Astrocyte (in vitro differentiated cells and primary cell): ENCODE measurements around the gene NBEAL1. TPM values are rescaled to one million over a fixed set of nuclear protein-coding genes. Genes with fewer than 3 reads are reported as not detected.
"Not testable (repeated sequence)": the region's sequence is repeated elsewhere in the genome, so short reads cannot be mapped to it uniquely, and the experiment has no call there.

Experiments
- DNase-seq: peaks from one replicate; pipeline ENCODE4 v3.0.0-alpha.2; 2010; ENCODE audit warnings: low read depth
- FAIRE-seq: peaks from 2 replicates; lab custom pipeline; 2011; peaks lifted over from hg19 to GRCh38; lab: Jason Lieb, UNC
- H2AFZ ChIP-seq: 2 replicates; pipeline ENCODE4 v1.6.0; 2012; ENCODE audit warnings: low read depth, low read length, inconsistent platforms
- H3K27ac ChIP-seq: 2 replicates; pipeline ENCODE4 v1.5.1; 2011; ENCODE audit warnings: low read depth, low read length, inconsistent platforms
- H3K27me3 ChIP-seq: 2 replicates; pipeline ENCODE4 v1.6.0; 2011; ENCODE audit warnings: low read length, inconsistent platforms; ENCODE audit not compliant: insufficient read depth
- H3K36me3 ChIP-seq: 2 replicates; pipeline ENCODE4 v1.5.1; 2011; ENCODE audit warnings: low read length, inconsistent platforms; ENCODE audit not compliant: insufficient read depth
- H3K4me1 ChIP-seq: 2 replicates; pipeline ENCODE4 v1.5.1; 2011; ENCODE audit warnings: low read length, inconsistent platforms; ENCODE audit not compliant: insufficient read depth
- H3K4me2 ChIP-seq: 2 replicates; pipeline ENCODE4 v1.6.0; 2012; ENCODE audit warnings: low read length, inconsistent platforms
- H3K4me3 ChIP-seq: 2 replicates; pipeline ENCODE4 v1.5.1; 2011; ENCODE audit warnings: low read depth, mild to moderate bottlenecking, low read length, inconsistent platforms; ENCODE audit not compliant: insufficient read depth
- H3K79me2 ChIP-seq: 2 replicates; pipeline ENCODE4 v1.6.0; 2012; ENCODE audit warnings: mild to moderate bottlenecking, low read length, inconsistent platforms; ENCODE audit not compliant: insufficient read depth
- H3K9ac ChIP-seq: 2 replicates; pipeline ENCODE4 v1.6.0; 2012; ENCODE audit warnings: mild to moderate bottlenecking, low read length, inconsistent platforms
- H3K9me3 ChIP-seq: 2 replicates; pipeline ENCODE4 v1.5.1; 2012; ENCODE audit warnings: low read depth, mild to moderate bottlenecking, low read length, inconsistent platforms; ENCODE audit not compliant: insufficient read depth
- H4K20me1 ChIP-seq: 2 replicates; pipeline ENCODE4 v1.6.0; 2012; ENCODE audit warnings: low read length, inconsistent platforms; ENCODE audit not compliant: insufficient read depth
- H3K27ac Mint-ChIP-seq: one replicate; pipeline ENCODE4 v1.8.0; 2021; ENCODE audit warnings: mild to moderate bottlenecking, mixed read lengths; ENCODE audit not compliant: unreplicated experiment
- H3K27me3 Mint-ChIP-seq: one replicate; pipeline ENCODE4 v1.8.0; 2021; ENCODE audit warnings: low read depth, mixed read lengths; ENCODE audit not compliant: unreplicated experiment
- H3K36me3 Mint-ChIP-seq: one replicate; pipeline ENCODE4 v1.8.0; 2021; ENCODE audit warnings: low read depth, mixed read lengths; ENCODE audit not compliant: unreplicated experiment
- H3K4me1 Mint-ChIP-seq: one replicate; pipeline ENCODE4 v1.8.0; 2021; ENCODE audit warnings: low read depth, mixed read lengths; ENCODE audit not compliant: unreplicated experiment
- H3K4me3 Mint-ChIP-seq: one replicate; pipeline ENCODE4 v1.8.0; 2021; ENCODE audit warnings: mild to moderate bottlenecking, moderate library complexity, mixed read lengths; ENCODE audit not compliant: unreplicated experiment
- H3K9me3 Mint-ChIP-seq: one replicate; pipeline ENCODE4 v1.8.0; 2021; ENCODE audit warnings: mild to moderate bottlenecking, mixed read lengths; ENCODE audit not compliant: unreplicated experiment
- EZH2 ChIP-seq: IDR thresholded peaks from 2 replicates; pipeline ENCODE4 v1.6.1; 2012; ENCODE audit warnings: mild to moderate bottlenecking, low read length, inconsistent platforms; ENCODE audit not compliant: insufficient read depth
- total RNA-seq: library from RNA; stranded (reverse); gene quantifications from 2 replicates; pipeline ENCODE4 v1.2.1, GENCODE V29; 2021
- TF ChIP-seq, protein P1 (sequence below): IDR thresholded peaks from 2 replicates; pipeline ENCODE4 v1.5.1; 2011; ENCODE audit warnings: low read depth, mild to moderate bottlenecking, inconsistent platforms, low read length, moderate library complexity; ENCODE audit not compliant: insufficient read depth

The NBEAL1 gene
- total RNA-seq, 1 donor from 2014 or later = 33.4 TPM

DNA sequence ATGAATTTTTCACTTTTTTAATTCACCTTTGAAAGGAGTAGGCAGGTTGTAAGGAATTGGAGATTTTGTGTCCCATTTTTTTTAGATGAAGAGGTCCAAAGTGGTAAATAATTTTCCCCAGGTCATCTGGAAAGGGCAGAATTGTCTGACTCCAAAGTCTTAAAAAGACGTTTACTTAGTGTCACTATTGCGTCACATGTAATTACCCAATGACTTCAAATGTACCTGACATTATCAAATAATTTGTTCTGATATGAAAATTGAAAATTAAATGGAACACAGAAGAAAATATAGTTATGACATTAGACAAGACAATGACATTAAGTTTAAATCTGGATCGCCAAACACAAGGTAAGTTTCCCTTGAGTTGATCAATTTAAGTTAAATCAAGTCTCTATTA lies 24.2 kb upstream of the NBEAL1 start:
- H3K36me3 Mint-ChIP-seq = no peaks in the 10 kb centered on the region
- H3K9me3 Mint-ChIP-seq = no peaks in the 10 kb centered on the region
- FAIRE-seq = no peak
- no peak overlapping the region for H3K4me3 Mint-ChIP-seq
- Histone ChIP-seq H3K27me3 (no peaks in the 10 kb centered on the region), H3K27ac (no peak overlapping the region), H3K79me2 (no peaks in the 10 kb centered on the region), H3K4me2 (no peak overlapping the region), H3K4me3 (no peak overlapping the region), H3K9me3 (no peaks in the 10 kb centered on the region), H3K9ac (no peak overlapping the region), H3K4me1 (no peaks in the 10 kb centered on the region), H2AFZ (no peak overlapping the region), H3K36me3 (no peaks in the 10 kb centered on the region), H4K20me1 (no peaks in the 10 kb centered on the region)
- H3K4me1 Mint-ChIP-seq = no peaks in the 10 kb centered on the region
- H3K27me3 Mint-ChIP-seq = no peaks in the 10 kb centered on the region
- no peak overlapping the region for H3K27ac Mint-ChIP-seq
- DNase-seq = no peak
- no peak for TF ChIP-seq EZH2
- TF ChIP-seq, protein P1, sequence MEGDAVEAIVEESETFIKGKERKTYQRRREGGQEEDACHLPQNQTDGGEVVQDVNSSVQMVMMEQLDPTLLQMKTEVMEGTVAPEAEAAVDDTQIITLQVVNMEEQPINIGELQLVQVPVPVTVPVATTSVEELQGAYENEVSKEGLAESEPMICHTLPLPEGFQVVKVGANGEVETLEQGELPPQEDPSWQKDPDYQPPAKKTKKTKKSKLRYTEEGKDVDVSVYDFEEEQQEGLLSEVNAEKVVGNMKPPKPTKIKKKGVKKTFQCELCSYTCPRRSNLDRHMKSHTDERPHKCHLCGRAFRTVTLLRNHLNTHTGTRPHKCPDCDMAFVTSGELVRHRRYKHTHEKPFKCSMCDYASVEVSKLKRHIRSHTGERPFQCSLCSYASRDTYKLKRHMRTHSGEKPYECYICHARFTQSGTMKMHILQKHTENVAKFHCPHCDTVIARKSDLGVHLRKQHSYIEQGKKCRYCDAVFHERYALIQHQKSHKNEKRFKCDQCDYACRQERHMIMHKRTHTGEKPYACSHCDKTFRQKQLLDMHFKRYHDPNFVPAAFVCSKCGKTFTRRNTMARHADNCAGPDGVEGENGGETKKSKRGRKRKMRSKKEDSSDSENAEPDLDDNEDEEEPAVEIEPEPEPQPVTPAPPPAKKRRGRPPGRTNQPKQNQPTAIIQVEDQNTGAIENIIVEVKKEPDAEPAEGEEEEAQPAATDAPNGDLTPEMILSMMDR = no peak

DNA sequence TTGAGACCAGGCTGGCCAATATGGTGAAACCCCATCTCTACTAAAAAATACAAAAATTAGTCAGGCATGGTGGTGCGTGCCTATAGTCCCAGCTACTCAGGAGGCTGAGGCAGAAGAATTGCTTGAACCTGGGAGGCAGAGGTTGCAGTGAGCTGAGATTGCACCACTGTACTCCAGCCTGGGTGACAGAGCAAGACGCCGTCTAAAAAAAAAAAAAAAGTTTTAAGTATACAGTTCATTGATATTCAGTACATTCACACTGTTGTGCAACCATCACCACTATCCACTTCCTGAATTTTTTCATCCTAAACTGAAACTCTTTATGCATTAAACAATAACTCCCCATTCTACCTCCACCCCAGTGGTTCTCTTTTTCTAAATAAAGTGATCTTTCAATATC lies 17.6 kb upstream of the NBEAL1 start:
- not testable (repeated sequence) for DNase-seq, H3K4me3 ChIP-seq, H3K27me3 ChIP-seq, H3K4me2 ChIP-seq, FAIRE-seq, H3K9me3 ChIP-seq, H3K4me3 Mint-ChIP-seq, H3K36me3 ChIP-seq, H3K27me3 Mint-ChIP-seq, H3K36me3 Mint-ChIP-seq, H3K79me2 ChIP-seq, H3K4me1 Mint-ChIP-seq, H3K27ac Mint-ChIP-seq, H3K27ac ChIP-seq, H3K9ac ChIP-seq, H3K4me1 ChIP-seq, H4K20me1 ChIP-seq, H3K9me3 Mint-ChIP-seq, H2AFZ ChIP-seq

DNA sequence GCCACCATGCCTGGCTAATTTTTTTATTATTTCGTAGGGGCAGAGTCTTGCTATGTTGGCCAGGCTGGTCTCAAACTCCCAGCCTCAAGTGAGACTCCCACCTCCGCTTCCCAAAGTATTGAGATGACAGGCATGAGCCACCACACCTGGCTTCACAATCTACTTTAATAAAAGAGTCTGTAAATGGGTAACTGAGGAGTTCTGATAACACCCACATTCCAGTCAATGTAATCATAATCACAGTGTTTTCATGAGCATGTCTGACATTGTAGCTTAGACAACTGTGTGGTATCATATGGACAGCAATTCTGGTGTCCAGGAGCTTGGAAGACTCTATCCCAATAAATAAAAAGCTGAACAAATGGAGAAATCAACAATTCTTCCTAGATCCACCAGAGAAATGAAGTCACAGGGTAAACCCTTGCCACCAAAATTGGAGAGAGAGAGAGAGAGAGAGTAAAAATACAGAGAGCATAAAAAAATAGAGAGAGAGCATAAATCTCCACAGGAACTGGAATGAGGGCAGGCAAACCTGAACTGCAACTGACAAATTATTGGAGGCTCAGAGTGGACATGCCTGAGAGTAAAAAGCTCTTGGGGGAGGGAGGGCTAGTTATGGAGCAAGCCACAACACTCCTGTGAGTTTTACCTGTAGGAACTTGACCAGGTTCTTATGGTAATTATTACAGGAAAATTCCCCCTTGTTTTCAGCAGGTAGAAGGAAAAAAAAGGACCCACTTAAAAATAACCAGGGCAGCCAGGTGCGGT lies 12.4 kb upstream of the NBEAL1 start:
- no peaks in the 10 kb centered on the region for H3K9me3 Mint-ChIP-seq

More for the DNA sequence above, 12.4 kb upstream of the NBEAL1 start:
- H3K79me2 ChIP-seq = no peaks in the 10 kb centered on the region
- no peak for TF ChIP-seq EZH2
- TF ChIP-seq, protein P1 = no peak
- no peak overlapping the region for H3K4me3 Mint-ChIP-seq
- H3K4me1 Mint-ChIP-seq = peaks cover 3% of the 10 kb centered on the region
- no peak overlapping the region for H3K4me2 ChIP-seq
- no peak overlapping the region for H3K27ac Mint-ChIP-seq
- H3K27me3 Mint-ChIP-seq = no peaks in the 10 kb centered on the region
- H3K4me3 ChIP-seq = no peak overlapping the region
- no peaks in the 10 kb centered on the region for H3K27me3 ChIP-seq
- H3K4me1 ChIP-seq = no peaks in the 10 kb centered on the region
- H2AFZ ChIP-seq = no peak overlapping the region
- no peaks in the 10 kb centered on the region for H3K36me3 ChIP-seq
- no peaks in the 10 kb centered on the region for H3K36me3 Mint-ChIP-seq
- H4K20me1 ChIP-seq = no peaks in the 10 kb centered on the region
- no peaks in the 10 kb centered on the region for H3K9me3 ChIP-seq
- FAIRE-seq (no peak), DNase-seq (no peak)
- H3K9ac ChIP-seq = no peak overlapping the region
- H3K27ac ChIP-seq = no peak overlapping the region
